Osteocyte (in vitro differentiated cells): ENCODE results near the gene LYPD4. TPM values are rescaled to one million over a fixed set of nuclear protein-coding genes. Genes with fewer than 3 reads are reported as not detected.

Experiments used
- DNase-seq: peaks from one replicate; pipeline ENCODE4 v3.0.0; 2021; ENCODE audit warnings: mixed read lengths; ENCODE audit not compliant: unreplicated experiment; ENCODE audit errors: extremely low spot score
- H3K27ac Mint-ChIP-seq: one replicate; pipeline ENCODE4 v1.8.0; 2021; ENCODE audit warnings: mild to moderate bottlenecking, mixed read lengths; ENCODE audit not compliant: unreplicated experiment
- H3K27me3 Mint-ChIP-seq: one replicate; pipeline ENCODE4 v1.8.0; 2021; ENCODE audit warnings: mixed read lengths; ENCODE audit not compliant: unreplicated experiment
- H3K36me3 Mint-ChIP-seq: one replicate; pipeline ENCODE4 v1.8.0; 2021; ENCODE audit warnings: mixed read lengths; ENCODE audit not compliant: unreplicated experiment
- H3K4me1 Mint-ChIP-seq: one replicate; pipeline ENCODE4 v1.8.0; 2021; ENCODE audit warnings: mixed read lengths; ENCODE audit not compliant: unreplicated experiment
- H3K4me3 Mint-ChIP-seq: one replicate; pipeline ENCODE4 v1.8.0; 2021; ENCODE audit warnings: mild to moderate bottlenecking, moderate library complexity, mixed read lengths; ENCODE audit not compliant: unreplicated experiment
- H3K9me3 Mint-ChIP-seq: one replicate; pipeline ENCODE4 v1.8.0; 2021; ENCODE audit warnings: mixed read lengths; ENCODE audit not compliant: unreplicated experiment
- CTCF ChIP-seq: fragments of 200-600 bp; sonication (generic); IDR thresholded peaks from 2 replicates; pipeline ENCODE4 v1.5.0; 2021; ENCODE audit warnings: antibody characterized with exemption, mild to moderate bottlenecking, moderate library complexity
- total RNA-seq: library from RNA; stranded (reverse); gene quantifications from 2 replicates; pipeline ENCODE4 v1.2.1, GENCODE V29; 2021

LYPD4 gene
- total RNA-seq, 1 donor from 2014 or later: not detected

DNA sequence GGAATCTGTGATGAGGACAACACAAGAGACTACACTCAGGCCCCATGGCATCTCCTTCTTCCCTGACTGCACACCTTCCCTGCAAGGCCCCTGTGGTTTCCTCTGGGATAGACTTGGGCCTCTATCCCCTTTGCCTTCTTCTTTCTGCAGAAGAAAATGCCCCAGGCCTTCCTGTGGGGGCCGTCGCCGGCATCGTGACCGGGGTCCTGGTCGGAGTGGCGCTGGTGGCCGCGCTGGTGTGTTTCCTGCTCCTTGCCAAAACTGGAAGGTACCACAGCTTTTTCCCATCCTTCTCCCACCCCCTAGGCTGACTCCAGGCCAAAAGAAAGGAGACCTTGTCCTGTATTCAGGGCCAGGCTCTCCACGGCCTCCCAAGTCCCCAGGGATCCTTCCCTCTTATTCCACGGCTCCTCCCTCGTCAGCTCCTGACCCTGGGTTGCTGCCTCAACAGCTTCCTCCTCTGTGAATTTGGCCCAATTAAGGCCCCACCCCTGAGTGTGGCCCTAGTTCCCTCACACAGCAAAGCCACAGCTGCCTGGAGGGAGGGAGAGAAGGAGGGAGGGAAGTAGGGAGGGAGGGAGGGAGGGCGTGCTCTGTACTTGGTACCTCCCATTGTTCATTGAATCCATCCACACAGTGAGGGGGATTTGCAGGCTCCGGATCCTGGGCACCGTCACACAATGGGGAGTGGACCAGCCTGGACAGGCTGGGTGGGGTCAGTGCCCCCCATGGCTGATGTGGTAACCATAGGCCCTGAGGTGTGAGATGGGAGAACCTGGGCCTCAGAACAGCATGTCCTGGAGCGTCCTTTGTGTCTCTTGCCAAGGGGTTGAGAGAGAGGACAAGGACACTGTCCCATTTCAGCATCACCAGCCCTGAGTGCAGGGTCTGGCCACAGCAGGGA lies 35.6 kb downstream of the LYPD4 start:
- no peaks in the 10 kb centered on the region for H3K4me1 Mint-ChIP-seq

DNA sequence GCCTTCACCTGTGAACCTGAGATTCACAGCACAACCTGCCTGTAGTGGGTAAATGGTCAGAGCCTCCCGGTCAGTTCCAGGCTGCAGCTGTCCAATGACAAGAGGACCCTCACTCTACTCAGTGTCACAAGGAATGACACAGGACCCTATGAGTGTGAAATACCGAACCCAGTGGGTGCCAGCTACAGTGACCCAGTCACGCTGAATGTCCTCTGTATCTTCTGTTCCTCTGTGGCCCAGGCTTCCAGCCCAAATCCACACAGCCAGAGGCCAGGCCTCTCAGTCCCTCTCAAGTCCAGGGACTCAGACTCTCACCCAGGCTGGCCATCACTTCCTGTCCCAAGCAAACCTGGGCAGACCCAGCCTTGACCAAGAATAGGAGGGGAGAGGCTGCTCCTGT lies 37.3 kb downstream of the LYPD4 start:
- no peaks in the 10 kb centered on the region for H3K9me3 Mint-ChIP-seq
- H3K36me3 Mint-ChIP-seq: no peaks in the 10 kb centered on the region
- peaks cover 10% of the 10 kb centered on the region for H3K27me3 Mint-ChIP-seq
- H3K4me3 Mint-ChIP-seq: no peak overlapping the region
- no peak for DNase-seq
- no peak overlapping the region for H3K27ac Mint-ChIP-seq
- no peak for TF ChIP-seq CTCF
- H3K4me1 Mint-ChIP-seq: no peaks in the 10 kb centered on the region

More for the DNA sequence above, 35.6 kb downstream of the LYPD4 start:
- peaks cover 8% of the 10 kb centered on the region for H3K27me3 Mint-ChIP-seq
- TF ChIP-seq CTCF: no peak
- no peaks in the 10 kb centered on the region for H3K9me3 Mint-ChIP-seq
- no peak overlapping the region for H3K27ac Mint-ChIP-seq
- no peak for DNase-seq
- no peaks in the 10 kb centered on the region for H3K36me3 Mint-ChIP-seq
- H3K4me3 Mint-ChIP-seq: no peak overlapping the region

GRCh38 chr19:41804336-41804735 lies 40.1 kb downstream of the LYPD4 start:
- no peaks in the 10 kb centered on the region for H3K4me1 Mint-ChIP-seq
- DNase-seq: no peak
- no peak overlapping the region for H3K27ac Mint-ChIP-seq
- H3K36me3 Mint-ChIP-seq: no peaks in the 10 kb centered on the region
- no peak overlapping the region for H3K4me3 Mint-ChIP-seq
- no peak for TF ChIP-seq CTCF
- H3K27me3 Mint-ChIP-seq: peaks cover 13% of the 10 kb centered on the region
- no peaks in the 10 kb centered on the region for H3K9me3 Mint-ChIP-seq

DNA sequence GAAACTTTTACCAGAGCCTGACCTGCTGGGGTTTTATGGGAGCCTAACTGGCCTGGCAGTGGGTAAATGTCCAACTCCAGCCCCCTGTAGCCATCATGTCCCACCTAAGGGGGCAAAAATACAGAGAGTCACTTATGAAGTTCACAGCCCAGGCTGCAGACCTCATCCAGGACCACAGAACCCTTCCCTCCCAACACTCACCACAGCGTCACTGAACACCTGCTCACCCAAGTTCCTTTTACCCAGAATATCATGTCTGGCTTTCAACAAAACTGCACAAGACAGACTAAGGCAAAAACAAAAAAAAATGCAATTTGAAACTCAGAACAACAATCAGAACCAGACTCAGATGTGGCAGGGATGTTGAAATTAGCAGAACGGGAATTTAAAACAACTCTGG lies 41.7 kb downstream of the LYPD4 start:
- H3K9me3 Mint-ChIP-seq: no peaks in the 10 kb centered on the region
- DNase-seq: no peak
- H3K27ac Mint-ChIP-seq: no peak overlapping the region
- no peaks in the 10 kb centered on the region for H3K36me3 Mint-ChIP-seq
- no peaks in the 10 kb centered on the region for H3K4me1 Mint-ChIP-seq
- TF ChIP-seq CTCF: no peak
- H3K27me3 Mint-ChIP-seq: peaks cover 16% of the 10 kb centered on the region
- no peak overlapping the region for H3K4me3 Mint-ChIP-seq

GRCh38 chr19:41801792-41802211 lies 42.7 kb downstream of the LYPD4 start:
- H3K36me3 Mint-ChIP-seq: no peaks in the 10 kb centered on the region
- H3K27ac Mint-ChIP-seq: no peak overlapping the region
- H3K27me3 Mint-ChIP-seq: peaks cover 19% of the 10 kb centered on the region
- DNase-seq: no peak
- no peaks in the 10 kb centered on the region for H3K9me3 Mint-ChIP-seq
- TF ChIP-seq CTCF: no peak
- H3K4me1 Mint-ChIP-seq: no peaks in the 10 kb centered on the region
- no peak overlapping the region for H3K4me3 Mint-ChIP-seq
